ENCODE measurements around the gene ZNF407.
A peak's percentile ranks its signal among the peaks of the same experiment; 100 is the strongest.
"Not testable (repeated sequence)": the region's sequence is repeated elsewhere in the genome, so short reads cannot be mapped to it uniquely, and the experiment has no call there.

ZNF407 gene

GRCh38 chr18:74597662-74598349, at the start of gene ZNF407:
Gene ZNF407 (plus strand): TSS chr18:74597870. CDS start chr18:74631020, 33,150 bp downstream.
- DNase-seq (ENCODE audit: low read depth in 2 of 2) = peak; percentile 79 to 81

GRCh38 chr18:74549591-74550104, 48.0 kb upstream of the ZNF407 start:
- no peak for DNase-seq (ENCODE audit: low read depth in 2 of 2)

DNA sequence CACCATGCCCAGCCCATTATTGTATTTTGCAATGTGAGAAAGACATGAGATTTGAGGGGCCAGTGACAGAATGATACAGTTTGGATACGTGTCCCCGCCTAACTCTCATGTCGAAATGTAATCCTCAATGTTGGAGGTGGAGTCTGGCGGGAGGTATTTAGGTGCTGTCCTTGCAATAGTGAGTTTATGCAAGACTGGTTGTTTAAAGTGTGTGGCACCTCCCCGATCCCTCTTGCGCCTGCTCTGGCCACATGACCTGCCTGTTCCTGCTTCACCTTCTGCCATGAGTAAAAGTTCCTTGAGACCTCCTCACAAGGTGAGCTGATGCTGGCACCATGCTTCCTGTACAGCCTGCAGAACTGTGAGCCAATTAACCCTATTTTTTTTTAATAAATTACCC, 46.8 kb upstream of the ZNF407 start:
- DNase-seq (ENCODE audit: low read depth in 2 of 2) = no peak

DNA sequence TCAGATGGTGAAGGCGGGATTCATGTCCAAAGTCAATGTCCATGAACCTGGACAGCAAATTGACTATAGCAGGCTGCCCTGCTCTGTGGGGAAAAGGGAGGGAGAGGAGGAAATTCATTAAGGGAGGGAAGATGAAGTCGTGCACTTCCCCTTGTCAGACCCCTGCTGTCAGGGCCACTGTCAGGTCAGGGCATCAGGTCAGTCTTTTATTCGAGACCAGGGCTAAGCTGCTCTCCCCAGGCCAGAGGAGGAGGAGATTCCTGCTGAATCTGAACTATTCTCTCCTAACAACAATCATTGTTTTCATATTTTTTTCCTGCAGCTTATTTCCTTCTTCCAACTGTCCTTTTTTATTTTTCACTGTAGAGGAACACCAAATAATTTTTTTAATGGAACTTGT, 46.2 kb upstream of the ZNF407 start:
- no peak for DNase-seq (ENCODE audit: low read depth in 2 of 2)

GRCh38 chr18:74551936-74552555, 45.6 kb upstream of the ZNF407 start:
- peak; percentile 46 to 62 for DNase-seq (ENCODE audit: low read depth in 2 of 2)

DNA sequence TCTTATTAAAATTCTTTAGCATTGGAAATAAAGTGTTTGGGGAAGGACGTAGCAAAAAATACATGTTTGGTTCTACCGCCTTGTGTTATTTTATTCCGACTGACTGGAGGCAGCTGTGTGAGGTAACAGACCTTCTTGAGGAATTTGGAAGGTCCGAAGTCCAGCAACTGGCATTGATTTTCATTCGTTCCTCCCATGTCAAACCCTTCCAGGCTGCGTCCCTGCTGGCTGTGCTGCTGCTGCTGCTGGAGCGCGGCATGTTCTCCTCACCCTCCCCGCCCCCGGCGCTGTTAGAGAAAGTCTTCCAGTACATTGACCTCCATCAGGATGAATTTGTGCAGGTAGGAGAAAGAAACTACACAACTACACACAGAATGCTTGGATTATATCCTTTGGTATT, 41.5 kb upstream of the ZNF407 start:
- DNase-seq (ENCODE audit: low read depth in 2 of 2) = no peak

DNA sequence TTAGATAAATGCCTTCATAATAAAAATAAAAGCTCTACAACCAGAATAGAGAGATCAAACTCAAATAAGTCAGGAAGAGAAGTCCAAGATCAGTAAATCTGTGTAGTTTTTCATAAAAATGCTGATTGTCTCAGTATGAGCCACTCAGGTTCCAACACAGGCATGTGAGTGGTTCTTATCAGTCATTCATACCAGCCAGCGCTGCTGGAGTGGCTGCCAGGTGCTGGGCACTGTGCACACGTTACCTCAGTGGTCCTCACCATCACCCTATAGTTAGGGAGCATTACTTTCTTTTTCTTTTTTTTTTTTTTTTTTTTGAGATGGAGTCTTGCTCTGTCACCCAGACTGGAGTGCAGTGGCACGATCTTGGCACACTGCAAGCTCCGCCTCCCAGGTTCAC, 39.6 kb upstream of the ZNF407 start:
- no peak for DNase-seq (ENCODE audit: low read depth in 2 of 2)

DNA sequence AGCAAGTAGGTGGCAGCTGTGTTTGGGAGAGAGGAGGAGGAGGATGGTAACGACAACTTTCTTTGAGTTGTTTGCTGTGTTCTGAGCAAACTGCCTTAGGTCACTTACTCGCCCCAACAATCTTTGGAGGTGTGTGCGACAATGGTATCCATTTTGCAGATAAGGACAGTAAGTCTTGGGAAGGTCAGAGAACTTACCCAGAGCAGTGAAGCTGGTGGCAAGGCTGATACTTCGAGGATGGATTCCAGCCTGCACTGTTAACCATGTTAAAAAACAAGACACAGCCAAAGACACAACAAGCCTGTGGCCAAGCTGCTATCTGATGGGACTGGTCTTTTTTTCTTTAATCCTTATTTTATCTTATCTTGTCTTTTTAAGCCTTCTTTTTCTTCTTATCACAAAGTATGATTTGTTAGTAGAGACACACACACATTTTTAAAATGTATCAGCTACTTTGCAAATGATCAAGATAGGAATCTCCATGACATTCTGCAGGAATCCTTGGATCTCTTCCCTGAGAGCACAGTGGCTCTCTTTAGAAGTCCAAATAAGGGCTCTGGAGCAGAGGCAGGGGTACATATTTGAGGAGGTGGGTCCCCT, 35.4 kb upstream of the ZNF407 start:
- DNase-seq (ENCODE audit: low read depth in 2 of 2) = no peak

- no peak for DNase-seq (ENCODE audit: low read depth in 2 of 2)
These were observed 34.9 kb upstream of the ZNF407 start for GRCh38 chr18:74562775-74563174.

DNA sequence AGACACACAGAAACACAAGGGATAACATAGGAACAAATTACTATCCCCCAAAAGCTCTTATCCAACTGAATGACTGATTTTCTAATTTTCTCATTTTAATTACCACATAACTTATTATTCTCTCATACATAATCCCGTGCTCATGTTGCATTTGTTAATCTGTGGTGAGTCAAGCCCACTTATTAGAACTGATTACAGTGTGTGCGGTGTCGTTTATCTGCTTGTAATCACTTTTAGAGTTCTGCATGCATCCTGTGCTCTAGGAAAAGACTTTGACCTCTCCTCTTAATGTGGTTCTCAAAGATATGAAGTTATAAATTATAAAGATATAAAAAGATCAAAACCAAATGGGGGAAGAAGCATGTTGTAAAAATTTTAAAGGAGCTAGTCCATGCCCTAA, 33.7 kb upstream of the ZNF407 start:
- DNase-seq (ENCODE audit: low read depth in 2 of 2) = no peak

DNA sequence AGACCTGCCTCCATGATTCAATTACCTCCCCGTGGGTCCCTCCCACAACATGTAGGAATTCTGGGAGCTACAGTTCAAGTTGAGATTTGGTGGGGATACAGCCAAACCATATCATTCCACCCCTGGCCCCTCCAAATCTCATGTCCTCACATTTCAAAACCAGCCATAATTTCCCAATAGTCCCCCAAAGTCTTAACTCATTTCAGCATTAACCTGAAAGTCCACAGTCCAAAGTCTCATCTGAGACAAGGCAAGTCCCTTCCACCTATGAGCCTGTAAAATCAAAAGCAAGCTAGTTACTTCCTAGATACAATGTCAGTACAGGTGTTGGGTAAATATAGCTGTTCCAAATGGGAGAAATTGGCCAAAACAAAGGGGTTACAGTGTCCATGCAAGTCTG, 32.5 kb upstream of the ZNF407 start:
- DNase-seq (ENCODE audit: low read depth in 2 of 2) = not testable (repeated sequence)

- not testable (repeated sequence) for DNase-seq (ENCODE audit: low read depth in 2 of 2)
These were observed 31.7 kb upstream of the ZNF407 start for GRCh38 chr18:74565993-74566392.

- no peak for DNase-seq (ENCODE audit: low read depth in 2 of 2)
These were observed 29.8 kb upstream of the ZNF407 start for GRCh38 chr18:74567822-74568221.

DNA sequence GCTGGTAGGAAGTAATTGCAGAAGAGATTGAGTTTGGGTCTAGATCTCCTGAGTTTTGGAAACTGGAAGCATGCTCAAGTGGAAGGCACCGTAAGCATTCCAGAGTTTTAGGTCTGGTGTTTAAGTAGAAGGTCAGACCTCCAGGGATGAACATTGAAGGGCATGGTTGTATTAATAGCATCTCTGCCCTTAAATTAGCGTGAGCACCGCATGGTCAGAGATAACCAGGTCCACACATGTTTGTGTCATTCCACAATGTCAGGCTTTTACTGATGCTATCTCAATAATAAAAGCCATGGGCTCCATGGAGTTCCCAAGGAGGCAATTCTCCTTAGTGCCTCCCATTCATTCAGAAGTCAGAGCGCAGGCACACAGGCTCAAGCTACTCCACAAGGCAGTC, 28.3 kb upstream of the ZNF407 start:
- no peak for DNase-seq (ENCODE audit: low read depth in 2 of 2)

DNA sequence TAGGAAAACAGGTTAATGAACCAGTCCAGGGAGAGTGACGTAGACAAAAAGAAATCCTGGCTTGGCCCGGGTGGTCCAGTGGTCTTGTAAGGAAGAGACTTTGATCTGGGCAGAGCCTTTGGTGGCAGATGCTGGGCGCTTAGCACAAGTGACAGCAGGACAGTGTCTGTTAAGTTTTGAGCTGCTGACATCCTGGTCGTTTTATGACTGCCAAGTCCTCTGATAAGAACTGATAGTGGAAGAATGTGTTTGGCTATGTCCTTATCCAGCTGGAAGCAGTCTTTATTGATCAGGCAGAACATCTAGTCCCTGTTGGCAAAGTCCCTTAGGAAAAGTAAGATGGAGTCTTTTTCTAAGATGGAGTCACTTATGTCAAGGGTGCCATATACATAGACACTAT, 27.4 kb upstream of the ZNF407 start:
- DNase-seq (ENCODE audit: low read depth in 2 of 2) = no peak

DNA sequence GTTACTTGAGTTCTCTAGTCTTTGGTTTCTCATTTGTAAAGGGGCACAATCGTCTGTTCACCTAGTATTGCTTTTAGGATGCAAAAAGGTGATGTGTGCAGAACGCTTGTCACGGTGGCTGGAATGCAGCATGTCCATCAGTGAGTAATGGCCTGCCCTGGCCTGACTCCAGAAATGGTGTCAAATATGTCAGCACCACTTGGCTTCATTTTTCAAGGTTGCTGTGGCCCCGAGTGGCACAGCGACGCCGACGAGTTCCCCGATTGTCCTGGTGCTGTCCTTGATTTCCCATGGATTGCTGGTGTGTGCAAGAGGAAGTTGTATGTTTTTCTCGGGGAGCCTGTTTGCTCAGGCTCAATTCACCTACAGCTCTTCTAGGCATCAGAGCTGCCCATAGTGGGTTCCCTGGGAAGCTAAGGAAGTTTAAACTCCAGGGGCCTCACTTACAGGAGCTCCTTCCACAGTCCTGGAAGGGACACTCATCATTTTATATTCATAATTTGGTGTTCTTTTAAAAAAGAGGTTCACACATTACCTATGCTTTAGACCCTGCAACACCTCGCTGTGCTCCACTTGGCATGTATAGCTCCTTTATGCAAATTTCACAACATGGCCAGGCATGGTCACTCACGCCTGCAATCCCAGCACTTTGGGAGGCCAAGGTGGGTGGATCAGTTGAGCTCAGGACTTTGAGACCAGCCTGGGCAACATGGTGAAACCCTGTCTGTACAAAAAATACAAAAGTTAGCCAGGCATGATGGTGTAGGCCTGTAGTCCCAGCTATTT, 25.6 kb upstream of the ZNF407 start:
- no peak for DNase-seq (ENCODE audit: low read depth in 2 of 2)

GRCh38 chr18:74573053-74573452, 24.6 kb upstream of the ZNF407 start:
- no peak for DNase-seq (ENCODE audit: low read depth in 2 of 2)

DNA sequence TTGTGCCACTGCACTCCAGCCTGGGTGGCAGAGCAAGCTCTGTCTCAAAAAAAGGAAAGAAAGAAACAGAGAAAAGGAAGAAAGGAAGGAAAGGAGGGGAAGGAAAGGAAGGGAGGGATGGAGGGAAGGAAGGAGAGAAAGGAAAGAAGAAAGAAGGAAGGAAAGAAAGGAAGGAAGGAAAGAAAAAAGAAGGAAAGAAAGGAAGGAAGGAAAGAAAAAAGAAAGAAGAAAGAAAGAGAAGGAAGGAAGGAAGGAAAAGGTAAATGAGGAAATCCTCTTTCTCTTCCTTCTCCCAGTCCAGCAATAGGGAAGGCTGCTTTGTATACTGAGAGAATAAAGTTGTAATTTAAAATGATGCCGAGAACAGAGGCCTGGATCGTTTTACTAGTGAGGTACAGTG, 22.8 kb upstream of the ZNF407 start:
- DNase-seq (ENCODE audit: low read depth in 2 of 2) = no peak

DNA sequence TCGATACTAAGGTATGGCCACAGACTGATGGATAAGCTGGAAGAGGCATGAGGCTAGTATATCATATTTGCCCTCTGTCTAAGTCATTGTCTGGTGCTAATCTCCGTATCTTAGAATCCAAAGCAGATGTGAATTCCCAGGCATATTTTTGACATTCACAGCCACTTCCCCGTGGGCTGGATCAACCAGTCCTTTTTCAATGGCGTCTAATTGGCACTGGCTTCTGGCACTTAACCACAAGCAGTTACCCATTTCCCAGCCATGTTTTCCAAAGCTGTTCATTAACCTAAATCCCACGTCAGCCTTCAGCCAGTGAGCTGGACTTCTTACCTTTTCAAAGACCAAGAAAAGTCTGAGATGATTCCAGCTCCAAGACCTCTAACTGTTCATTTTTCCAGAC, 20.7 kb upstream of the ZNF407 start:
- DNase-seq (ENCODE audit: low read depth in 2 of 2) = no peak

DNA sequence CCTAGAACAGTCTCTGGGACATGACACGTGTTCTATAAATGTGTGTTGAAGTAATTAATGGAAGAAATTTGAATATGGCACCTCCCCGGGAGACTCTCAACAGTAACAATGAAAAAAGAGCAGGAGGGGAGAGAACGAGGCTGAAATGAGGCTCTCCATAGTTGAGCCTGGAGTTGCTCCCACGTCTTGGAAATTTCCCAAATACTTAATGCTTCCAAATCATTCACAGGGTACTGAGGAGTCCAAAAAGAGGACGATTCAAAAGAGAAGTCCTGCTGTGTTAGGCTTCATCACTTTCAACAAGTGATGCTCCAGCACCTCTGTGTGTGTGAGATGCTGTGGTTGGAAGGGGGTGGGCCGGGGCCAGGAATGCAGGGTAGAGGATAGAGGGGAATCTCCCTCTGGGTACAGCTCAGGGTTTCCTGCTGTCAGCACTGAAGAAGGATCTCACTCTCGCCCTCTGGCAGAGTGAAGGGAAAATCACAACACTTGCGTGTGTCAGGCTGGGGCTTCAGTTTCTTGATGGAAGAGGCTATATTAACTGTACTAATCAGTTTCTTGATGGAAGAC, 18.1 kb upstream of the ZNF407 start:
- DNase-seq (ENCODE audit: low read depth in 2 of 2) = no peak

DNA sequence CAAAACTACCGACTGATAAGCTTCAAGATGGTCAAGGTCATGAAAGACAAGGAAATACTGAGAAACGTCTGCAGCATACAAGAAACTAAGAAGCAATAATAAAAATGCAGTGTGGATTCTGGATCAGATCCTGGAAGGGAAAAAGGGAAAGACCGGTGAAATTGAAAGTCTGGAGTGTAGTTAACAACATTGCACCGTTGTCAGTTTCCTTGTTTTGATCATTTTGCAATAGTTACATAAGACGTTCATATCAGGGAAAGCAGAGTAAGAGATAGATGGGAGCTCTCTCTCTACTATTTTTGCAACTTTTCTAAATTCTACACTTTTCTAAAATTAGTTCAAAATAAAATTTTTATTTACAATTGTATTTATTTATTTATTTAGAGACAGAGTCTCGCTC, 15.0 kb upstream of the ZNF407 start:
- DNase-seq (ENCODE audit: low read depth in 2 of 2) = no peak

GRCh38 chr18:74587441-74587840, 10.2 kb upstream of the ZNF407 start:
- DNase-seq (ENCODE audit: low read depth in 2 of 2) = no peak
